GM12864 (cell line): ENCODE results near the gene CCDC74B.
"Not testable (repeated sequence)": the region's sequence is repeated elsewhere in the genome, so short reads cannot be mapped to it uniquely, and the experiment has no call there.

Source experiments
- DNase-seq: peaks from one replicate; pipeline ENCODE4 v3.0.0-alpha.2; 2011; ENCODE audit warnings: low read depth
- H3K4me3 ChIP-seq: 2 replicates; pipeline ENCODE4 v1.5.1; 2011; ENCODE audit warnings: mild to moderate bottlenecking, low read depth, low read length, control low read depth
- TF ChIP-seq, protein P1 (sequence below): IDR thresholded peaks from 2 replicates; pipeline ENCODE4 v1.5.1; 2011; ENCODE audit warnings: low read depth, mild to moderate bottlenecking, moderate library complexity, low read length, control low read depth, inconsistent platforms; ENCODE audit errors: missing control alignments

The CCDC74B gene

DNA sequence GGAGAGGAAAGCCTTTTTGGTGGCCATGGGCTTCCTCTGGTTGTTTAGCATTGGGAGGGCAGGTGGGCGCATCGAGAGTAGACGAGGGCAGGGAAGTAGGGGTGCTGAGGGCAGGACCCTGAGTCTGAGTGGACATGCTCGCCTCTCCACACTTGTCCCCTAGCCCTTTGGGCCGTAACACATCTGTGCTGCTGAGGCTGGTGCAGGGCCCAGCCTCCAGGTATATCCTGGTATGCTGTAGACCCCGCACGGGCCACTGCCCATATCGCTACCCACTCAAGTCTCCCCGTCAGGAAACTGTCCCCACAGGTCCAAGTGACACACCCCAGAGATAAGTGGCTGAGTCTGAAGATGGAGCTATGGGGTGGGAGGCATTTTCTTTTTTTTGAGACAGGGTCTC, 13.7 kb upstream of the CCDC74B start:
- DNase-seq: no peak
- TF ChIP-seq, protein P1, sequence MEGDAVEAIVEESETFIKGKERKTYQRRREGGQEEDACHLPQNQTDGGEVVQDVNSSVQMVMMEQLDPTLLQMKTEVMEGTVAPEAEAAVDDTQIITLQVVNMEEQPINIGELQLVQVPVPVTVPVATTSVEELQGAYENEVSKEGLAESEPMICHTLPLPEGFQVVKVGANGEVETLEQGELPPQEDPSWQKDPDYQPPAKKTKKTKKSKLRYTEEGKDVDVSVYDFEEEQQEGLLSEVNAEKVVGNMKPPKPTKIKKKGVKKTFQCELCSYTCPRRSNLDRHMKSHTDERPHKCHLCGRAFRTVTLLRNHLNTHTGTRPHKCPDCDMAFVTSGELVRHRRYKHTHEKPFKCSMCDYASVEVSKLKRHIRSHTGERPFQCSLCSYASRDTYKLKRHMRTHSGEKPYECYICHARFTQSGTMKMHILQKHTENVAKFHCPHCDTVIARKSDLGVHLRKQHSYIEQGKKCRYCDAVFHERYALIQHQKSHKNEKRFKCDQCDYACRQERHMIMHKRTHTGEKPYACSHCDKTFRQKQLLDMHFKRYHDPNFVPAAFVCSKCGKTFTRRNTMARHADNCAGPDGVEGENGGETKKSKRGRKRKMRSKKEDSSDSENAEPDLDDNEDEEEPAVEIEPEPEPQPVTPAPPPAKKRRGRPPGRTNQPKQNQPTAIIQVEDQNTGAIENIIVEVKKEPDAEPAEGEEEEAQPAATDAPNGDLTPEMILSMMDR: no peak
- H3K4me3 ChIP-seq: no peak overlapping the region

DNA sequence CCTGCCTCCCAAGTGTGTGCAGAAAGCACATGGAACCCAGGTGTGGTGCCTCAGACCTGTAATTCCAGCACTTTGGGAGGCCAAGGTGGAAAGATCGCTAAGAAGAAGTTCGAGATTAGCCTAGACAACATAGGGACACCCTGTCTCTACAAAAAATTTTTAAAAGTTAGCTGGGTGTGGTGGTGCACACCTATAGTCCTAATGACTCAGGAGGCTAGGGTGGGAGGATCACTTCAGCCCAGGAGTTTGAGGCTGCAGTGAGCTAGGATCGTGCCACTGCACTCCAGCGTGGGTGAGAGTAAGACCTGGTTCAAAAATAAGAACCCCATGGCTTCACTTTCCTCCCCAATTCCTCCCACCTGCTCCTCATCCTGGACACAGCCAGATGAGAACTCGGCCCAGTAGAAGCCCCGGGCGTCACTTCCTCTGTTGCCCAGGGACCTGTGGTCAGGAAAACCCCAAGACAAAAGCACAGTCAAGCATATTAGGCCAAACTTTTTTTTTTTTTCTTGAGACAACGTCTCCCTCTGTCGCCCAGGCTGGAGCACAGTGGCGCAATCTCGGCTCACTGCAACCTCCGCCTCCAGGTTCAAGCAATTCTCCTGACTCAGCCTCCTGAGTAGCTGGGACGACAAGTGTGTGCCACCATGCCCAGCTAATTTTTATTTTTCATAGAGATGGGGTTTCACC, 13.1 kb upstream of the CCDC74B start:
- not testable (repeated sequence) for H3K4me3 ChIP-seq
- peak; percentile 50 for DNase-seq

DNA sequence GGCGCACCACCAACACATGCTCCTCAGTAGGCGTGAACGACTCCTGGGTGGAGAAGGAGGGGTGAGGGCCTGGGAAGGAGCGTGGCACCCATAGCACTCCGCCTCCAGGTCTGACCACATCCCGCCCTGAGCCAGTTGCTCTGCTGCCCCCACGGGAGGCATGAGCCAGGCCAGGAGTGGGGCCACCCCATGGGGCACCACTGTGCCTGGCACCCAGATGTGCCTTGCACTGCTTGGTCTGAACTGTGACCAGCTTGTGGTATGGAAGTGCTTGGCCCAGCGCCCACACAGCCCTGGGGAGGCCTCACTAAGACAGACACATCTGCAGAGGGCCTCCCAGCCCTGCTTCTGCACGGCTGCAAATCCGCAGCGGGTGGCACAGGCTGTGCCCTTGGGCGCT, 12.4 kb upstream of the CCDC74B start:
- not testable (repeated sequence) for DNase-seq, H3K4me3 ChIP-seq

DNA sequence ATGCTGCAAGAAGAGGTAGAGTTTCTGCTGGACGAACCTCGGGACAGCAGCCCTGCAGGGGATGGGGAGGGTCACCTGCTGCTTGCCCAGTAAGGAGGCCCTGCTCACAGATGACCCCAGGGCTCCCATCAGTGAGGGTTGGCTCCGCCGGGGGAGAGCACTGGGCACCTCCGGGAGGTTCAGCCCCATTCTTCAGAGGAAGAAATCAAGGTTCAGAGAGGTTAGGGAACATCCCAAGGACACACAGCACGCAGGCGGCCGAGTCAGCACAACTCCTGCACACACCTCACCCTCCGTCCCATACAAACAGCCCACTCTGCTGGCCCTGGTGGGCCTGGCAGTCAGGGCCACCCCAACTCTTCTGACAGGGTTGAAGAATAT, 11.7 kb upstream of the CCDC74B start:
- TF ChIP-seq, protein P1: no peak
- no peak overlapping the region for H3K4me3 ChIP-seq
- DNase-seq: no peak

DNA sequence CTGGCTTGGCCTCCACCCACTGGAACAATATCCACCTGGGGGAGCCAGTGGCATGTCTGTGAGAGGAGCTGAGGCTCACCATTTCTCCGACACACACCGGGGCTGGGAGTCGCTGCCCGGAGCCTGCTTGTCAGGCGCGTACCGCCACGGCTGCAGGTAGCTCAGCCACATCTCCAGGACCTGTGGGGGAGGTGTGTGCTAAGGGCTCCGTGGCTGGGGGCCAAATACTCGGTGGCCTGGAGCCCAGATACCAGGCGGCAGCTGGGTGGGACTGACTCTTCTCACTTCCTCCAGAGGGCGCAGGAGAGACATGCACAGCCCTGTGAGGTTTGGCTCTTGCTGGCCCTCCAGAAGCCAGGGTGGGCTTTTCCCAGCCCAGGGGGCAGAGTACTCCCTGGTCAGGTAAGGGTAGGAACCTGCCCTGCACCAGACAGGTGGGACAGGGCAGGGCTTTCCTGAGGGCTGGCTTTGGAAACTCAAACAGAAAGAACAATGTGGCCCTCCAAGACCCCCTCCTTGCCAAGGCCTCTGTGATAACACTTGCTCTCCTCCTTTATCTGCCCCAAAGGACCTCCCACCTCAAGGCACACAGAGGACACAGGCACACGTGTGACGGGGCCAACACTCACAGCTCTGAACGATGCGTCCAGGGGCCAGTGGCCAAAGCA, 11.2 kb upstream of the CCDC74B start:
- DNase-seq, H3K4me3 ChIP-seq: not testable (repeated sequence)
- TF ChIP-seq, protein P1: peak; percentile 76

DNA sequence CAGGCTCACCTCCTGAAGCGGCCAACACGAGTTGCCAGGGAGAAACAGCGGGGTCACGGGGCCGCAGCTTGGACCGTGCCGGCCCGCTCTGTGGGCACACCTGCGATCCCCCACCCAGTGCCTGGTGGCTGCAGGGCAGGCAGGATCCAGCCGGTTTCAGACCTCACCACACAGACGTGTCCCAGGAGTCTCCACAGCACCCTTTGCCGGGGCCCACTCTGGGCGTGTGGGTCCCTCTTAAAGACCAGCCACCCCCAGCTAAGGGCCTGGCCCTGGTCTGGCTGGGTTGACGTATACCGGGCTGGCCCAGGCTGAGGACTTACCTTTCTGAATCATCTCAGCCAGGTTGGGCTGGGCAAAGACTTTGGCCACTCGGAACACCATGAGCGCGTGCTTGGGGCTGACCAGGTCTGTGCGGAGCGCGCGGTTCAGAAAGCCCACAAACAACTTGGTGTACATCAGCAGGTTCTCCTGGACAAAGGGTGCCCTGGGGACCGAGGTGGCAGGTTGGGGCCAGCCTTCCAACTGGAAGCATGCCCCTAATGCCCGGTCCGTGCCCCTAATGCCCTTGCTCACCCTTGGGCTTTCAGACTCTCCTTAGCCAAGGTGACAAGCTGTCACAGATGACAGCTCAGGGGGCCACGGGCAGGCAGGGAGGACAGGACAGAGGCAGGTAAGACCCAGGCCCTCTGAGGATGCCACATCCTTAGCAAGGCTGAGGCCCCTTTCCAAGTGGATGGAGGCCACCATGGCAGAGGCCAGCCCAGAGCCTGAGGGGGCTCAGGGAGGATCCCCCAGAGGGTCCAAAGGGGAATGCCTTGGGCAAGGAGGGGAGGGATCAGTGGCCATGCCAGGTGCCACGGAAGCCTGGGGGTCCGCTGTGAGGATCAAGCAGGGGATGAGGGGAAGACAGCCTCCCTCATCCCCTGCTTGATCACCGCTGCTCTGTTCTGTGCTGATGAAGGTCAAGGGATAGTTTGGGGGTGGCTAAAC, 10.2 kb upstream of the CCDC74B start:
- no peak overlapping the region for H3K4me3 ChIP-seq
- TF ChIP-seq, protein P1: no peak
- no peak for DNase-seq

DNA sequence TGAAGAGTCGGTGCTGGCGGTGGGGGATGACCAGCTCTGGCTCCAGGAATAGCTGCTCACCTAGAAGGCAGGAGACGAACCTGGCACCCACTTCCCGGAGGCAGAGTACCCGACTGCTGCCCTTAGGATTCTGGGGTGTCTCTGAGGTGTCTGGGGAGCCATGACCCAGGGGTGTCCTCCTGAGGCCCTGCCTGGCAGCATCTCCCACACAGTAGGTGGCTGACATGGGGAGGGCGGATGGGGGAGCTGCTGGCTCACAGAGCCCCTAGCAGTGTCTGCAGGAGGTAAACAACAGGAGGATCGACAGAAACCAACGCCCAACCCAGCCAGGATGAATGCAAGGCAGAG, 9.5 kb upstream of the CCDC74B start:
- H3K4me3 ChIP-seq, DNase-seq: not testable (repeated sequence)

DNA sequence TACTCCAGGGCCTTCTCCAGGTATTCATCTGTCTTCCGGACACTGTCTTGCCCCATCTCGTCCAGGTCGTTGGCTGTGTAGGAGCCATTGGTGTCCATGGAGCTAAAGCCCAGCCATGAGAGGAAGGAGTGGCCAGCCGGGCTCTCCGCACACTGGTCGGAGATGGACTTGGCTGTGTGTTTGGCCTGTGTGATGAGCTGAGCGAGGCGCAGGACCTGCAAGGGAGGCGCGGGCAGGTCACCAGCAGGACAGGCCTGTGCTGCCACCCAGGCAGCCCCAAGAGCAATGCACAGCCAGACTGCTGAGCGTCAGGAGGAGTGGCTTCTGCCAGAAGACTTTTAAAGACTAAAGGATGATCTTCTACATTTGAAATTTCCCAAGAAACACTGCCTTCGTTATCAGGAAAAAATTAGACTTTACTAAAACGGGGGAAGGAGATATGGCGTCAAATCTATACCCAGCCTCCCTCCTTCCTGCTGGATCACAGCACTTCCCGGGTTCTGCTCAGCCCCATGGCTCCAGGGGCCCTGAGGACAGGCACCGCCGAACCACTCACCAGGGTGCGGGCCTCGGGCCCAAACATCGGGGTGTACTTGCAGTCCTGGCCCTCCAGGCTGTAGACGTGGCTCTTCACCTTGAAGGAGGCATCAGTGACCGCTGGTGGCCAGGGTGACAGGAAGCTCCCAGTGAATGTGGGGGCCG, 9.0 kb upstream of the CCDC74B start:
- not testable (repeated sequence) for DNase-seq, H3K4me3 ChIP-seq
